IMR-90 (cell line): Measurements from ENCODE around the gene PITX1. TPM values are rescaled to one million over a fixed set of nuclear protein-coding genes. Genes with fewer than 3 reads are reported as not detected.

Source experiments
- ATAC-seq: fragments of 200-7000 bp; cut with Tn5 transposase; 2 replicates; pipeline ENCODE4 v1.9.1; 2020; ENCODE audit warnings: low read depth, mild to moderate bottlenecking, moderate library complexity
- BruUV-seq: library from RNA; stranded (reverse); fragments of 400-500 nt; replicated peaks from 2 replicates; lab custom pipeline; 2021; lab: Mats Ljungman, UMichigan
- CTCF ChIA-PET: fragments of 300-600 bp; formaldehyde crosslinking; extraction: SDS; loops from one replicate; lab custom pipeline; 2021; ENCODE audit warnings: antibody characterized with exemption; lab: Yijun Ruan, JAX
- POLR2A ChIA-PET: fragments of 300-600 bp; sonication (Branson Sonifier 250); formaldehyde crosslinking; loops from one replicate; lab custom pipeline; 2022; ENCODE audit warnings: antibody characterized with exemption; ENCODE audit not compliant: unreplicated experiment; lab: Charles Lee
- DNase-seq: peaks from one replicate; pipeline ENCODE4 v3.0.0; 2013
- H2AFZ ChIP-seq: replicated peaks from 2 replicates; pipeline ENCODE3; 2013; ENCODE audit warnings: low read length, mild to moderate bottlenecking; ENCODE audit not compliant: poor library complexity
- H2AK5ac ChIP-seq: 2 replicates; pipeline ENCODE4 v1.6.1; 2013; ENCODE audit warnings: low read depth, low read length, inconsistent platforms
- H2AK9ac ChIP-seq: replicated peaks from 2 replicates; pipeline ENCODE3; 2013; ENCODE audit warnings: mild to moderate bottlenecking, low read depth, low read length, moderate library complexity; ENCODE audit not compliant: poor library complexity
- H2BK120ac ChIP-seq: 2 replicates; pipeline ENCODE4 v1.6.1; 2013; ENCODE audit warnings: low read depth, low read length, inconsistent platforms
- H2BK15ac ChIP-seq: 3 replicates; pipeline ENCODE4 v1.6.1; 2013; ENCODE audit warnings: low read depth, low read length, inconsistent platforms
- H2BK20ac ChIP-seq: 2 replicates; pipeline ENCODE4 v1.6.1; 2013; ENCODE audit warnings: low read depth, mild to moderate bottlenecking, inconsistent platforms, low read length, moderate library complexity
- H2BK5ac ChIP-seq: 2 replicates; pipeline ENCODE4 v1.6.1; 2013; ENCODE audit warnings: mild to moderate bottlenecking, low read depth, low read length, inconsistent platforms; ENCODE audit not compliant: poor library complexity, severe bottlenecking
- H3K14ac ChIP-seq: replicated peaks from 2 replicates; pipeline ENCODE4 v1.6.1; 2013; ENCODE audit warnings: low read depth, low read length, inconsistent platforms
- H3K18ac ChIP-seq: 2 replicates; pipeline ENCODE4 v1.6.1; 2013; ENCODE audit warnings: low read depth, low read length, control low read depth
- H3K23ac ChIP-seq: 2 replicates; pipeline ENCODE4 v1.6.1; 2013; ENCODE audit warnings: low read depth, low read length, inconsistent platforms
- H3K27ac ChIP-seq: 2 replicates; pipeline ENCODE4 v1.5.1; 2013; ENCODE audit warnings: mild to moderate bottlenecking, control low read depth, low read length; ENCODE audit not compliant: insufficient read depth
- H3K27me3 ChIP-seq: 2 replicates; pipeline ENCODE4 v1.6.1; 2013; ENCODE audit warnings: low read length; ENCODE audit not compliant: control insufficient read depth, insufficient read depth
- H3K36me3 ChIP-seq: 2 replicates; pipeline ENCODE4 v1.6.1; 2013; ENCODE audit warnings: low read length, mixed read lengths; ENCODE audit not compliant: control insufficient read depth, insufficient read depth
- H3K4ac ChIP-seq: 2 replicates; pipeline ENCODE4 v1.6.1; 2013; ENCODE audit warnings: low read depth, low read length, inconsistent platforms
- H3K4me1 ChIP-seq: 2 replicates; pipeline ENCODE4 v1.6.1; 2013; ENCODE audit warnings: low read length, mixed read lengths; ENCODE audit not compliant: control insufficient read depth, insufficient read depth
- H3K4me2 ChIP-seq: 2 replicates; pipeline ENCODE4 v1.6.1; 2013; ENCODE audit warnings: low read depth, mild to moderate bottlenecking, control low read depth, low read length, moderate library complexity
- H3K4me3 ChIP-seq: 2 replicates; pipeline ENCODE4 v1.5.1; 2013; ENCODE audit warnings: low read depth, mild to moderate bottlenecking, control low read depth, low read length, moderate library complexity; ENCODE audit not compliant: insufficient read depth
- H3K56ac ChIP-seq: 2 replicates; pipeline ENCODE4 v1.6.1; 2013; ENCODE audit warnings: low read length, inconsistent platforms; ENCODE audit not compliant: insufficient read depth; ENCODE audit errors: extremely low read depth
- H3K79me1 ChIP-seq, 2 experiments: 2 replicates each; pipeline ENCODE4 v1.6.1; 2013; ENCODE audit warnings: low read length in 2 of 2, inconsistent platforms in 1 of 2, low read depth in 1 of 2
- H3K9ac ChIP-seq: 2 replicates; pipeline ENCODE4 v1.6.1; 2013; ENCODE audit warnings: low read depth, low read length, control low read depth
- H3K9me1 ChIP-seq: 2 replicates; pipeline ENCODE4 v1.6.1; 2013; ENCODE audit warnings: low read length, inconsistent platforms; ENCODE audit not compliant: insufficient read depth
- H3K9me3 ChIP-seq: 2 replicates; pipeline ENCODE4 v1.6.1; 2013; ENCODE audit warnings: low read length; ENCODE audit not compliant: control insufficient read depth, insufficient read depth
- H4K20me1 ChIP-seq: 2 replicates; pipeline ENCODE4 v1.6.1; 2013; ENCODE audit warnings: low read length, inconsistent platforms; ENCODE audit not compliant: insufficient read depth
- H4K5ac ChIP-seq: 2 replicates; pipeline ENCODE4 v1.6.1; 2013; ENCODE audit warnings: mild to moderate bottlenecking, low read depth, low read length, control low read depth
- H4K8ac ChIP-seq, 2 experiments: 2 replicates each; pipeline ENCODE4 v1.6.1; 2013; ENCODE audit warnings: low read depth in 2 of 2, low read length in 2 of 2, control low read depth in 1 of 2, inconsistent platforms in 1 of 2
- H4K91ac ChIP-seq: 2 replicates; pipeline ENCODE4 v1.6.1; 2013; ENCODE audit warnings: low read depth, low read length, inconsistent platforms; ENCODE audit not compliant: insufficient read depth
- BHLHE40 ChIP-seq: fragments of 150-350 bp; IDR thresholded peaks from 2 replicates; pipeline ENCODE4 v1.6.1; 2016; ENCODE audit warnings: mild to moderate bottlenecking, low read depth, low read length
- CEBPB ChIP-seq: IDR thresholded peaks from 2 replicates; pipeline ENCODE4 v1.6.1; 2012; ENCODE audit warnings: low read depth, low read length, improper control_type of control experiment
- CHD1 ChIP-seq: IDR thresholded peaks from 2 replicates; pipeline ENCODE4 v1.6.1; 2012; ENCODE audit warnings: low read depth, low read length, improper control_type of control experiment
- CTCF ChIP-seq: conservative IDR thresholded peaks from 2 replicates; pipeline ENCODE4 v1.5.1; 2012; ENCODE audit warnings: mild to moderate bottlenecking, low read depth, low read length, improper control_type of control experiment
- ELK1 ChIP-seq: fragments of 150-350 bp; IDR thresholded peaks from 2 replicates; pipeline ENCODE4 v1.6.1; 2016; ENCODE audit warnings: low read depth, mild to moderate bottlenecking, low read length, moderate library complexity, borderline replicate concordance
- FOS ChIP-seq: fragments of 150-350 bp; IDR thresholded peaks from 2 replicates; pipeline ENCODE4 v1.6.1; 2016; ENCODE audit warnings: low read depth, low read length
- MAFK ChIP-seq: IDR thresholded peaks from 2 replicates; pipeline ENCODE4 v1.6.1; 2012; ENCODE audit warnings: low read depth, low read length, improper control_type of control experiment
- MAZ ChIP-seq: IDR thresholded peaks from 2 replicates; pipeline ENCODE4 v1.6.1; 2012; ENCODE audit warnings: low read depth, mild to moderate bottlenecking, low read length, improper control_type of control experiment, moderate library complexity, borderline replicate concordance
- MXI1 ChIP-seq: IDR thresholded peaks from 2 replicates; pipeline ENCODE4 v1.6.1; 2012; ENCODE audit warnings: low read depth, mild to moderate bottlenecking, low read length, moderate library complexity, borderline replicate concordance
- NFE2L2 ChIP-seq: fragments of 150-350 bp; IDR thresholded peaks from 2 replicates; pipeline ENCODE4 v1.6.1; 2016; ENCODE audit warnings: low read depth, mild to moderate bottlenecking, low read length
- POLR2A ChIP-seq: IDR thresholded peaks from 2 replicates; pipeline ENCODE4 v1.6.1; 2012; ENCODE audit warnings: mild to moderate bottlenecking, low read depth, low read length
- RAD21 ChIP-seq: IDR thresholded peaks from 2 replicates; pipeline ENCODE4 v1.6.1; 2012; ENCODE audit warnings: low read length, improper control_type of control experiment
- RCOR1 ChIP-seq: IDR thresholded peaks from 2 replicates; pipeline ENCODE4 v1.6.1; 2012; ENCODE audit warnings: mild to moderate bottlenecking, low read length, improper control_type of control experiment; ENCODE audit not compliant: insufficient replicate concordance
- RFX5 ChIP-seq: IDR thresholded peaks from 2 replicates; pipeline ENCODE4 v1.8.0; 2012; ENCODE audit warnings: low read depth, mild to moderate bottlenecking, low read length, moderate library complexity
- SMC3 ChIP-seq: fragments of 150-350 bp; IDR thresholded peaks from 2 replicates; pipeline ENCODE4 v1.6.1; 2016; ENCODE audit warnings: low read depth, mild to moderate bottlenecking, antibody characterized with exemption, low read length, moderate library complexity
- USF2 ChIP-seq: fragments of 150-350 bp; IDR thresholded peaks from 2 replicates; pipeline ENCODE4 v1.6.1; 2017; ENCODE audit warnings: mild to moderate bottlenecking, antibody characterized with exemption, low read length, low read depth
- WGBS, 2 experiments: methylation state at CpG; one replicate each; pipeline versions ENCODE4 v1.1.5 to v1.1.7; 2013; ENCODE audit warnings: missing lambda C conversion rate in 2 of 2; ENCODE audit not compliant: insufficient read length in 1 of 2; ENCODE audit errors: extremely low coverage in 2 of 2; 5-methylcytosine and 5-hydroxymethylcytosine counted together
- dilution Hi-C: fragments of 300-500 bp; cut with HindIII; formaldehyde crosslinking; loops from one replicate; pipeline ENCODE4 v1.14.3; 2018; ENCODE audit warnings: low sequenced_read_pairs; ENCODE audit not compliant: unreplicated experiment
- in situ Hi-C: fragments of 300-500 bp; cut with MboI; formaldehyde crosslinking; loops from 3 replicates; pipeline ENCODE4 v1.14.3; 2019; ENCODE audit warnings: low sequenced_read_pairs, inconsistent platforms, mixed read lengths
- intact Hi-C: fragments of 100-400 bp; cut with micrococcal nuclease; formaldehyde crosslinking; loops from 2 replicates; pipeline ENCODE4 v1.10.0; 2022
- polyA plus RNA-seq, 3 experiments: library from polyadenylated mRNA; depleted of rRNA; stranded (reverse); fragments of >200 nt; gene quantifications; 2 replicates each; pipeline ENCODE4 v1.2.3, GENCODE V29; 2012; ENCODE audit warnings: low replicate concordance in 1 of 3
- total RNA-seq: library from RNA; depleted of rRNA; stranded (reverse); fragments of >200 nt; gene quantifications from 2 replicates; pipeline ENCODE4 v1.2.3, GENCODE V29; 2012

PITX1 gene
- total and polyA plus RNA-seq, 2 of the 4 experiments (the other 2 are of a cell fraction): 10.4 to 29.8 TPM

GRCh38 chr5:135053989-135054388, 20.0 kb upstream of the PITX1 start:
- ChIA-PET CTCF (interaction anchor here (0.7 kb wide), 1 partner anchor 73 kb away, joined by 3 read pairs; no protein-coding TSS in a partner anchor), POLR2A (no interaction called here)
- intact Hi-C loops (no loop called here), dilution Hi-C loops (no loop called here), in situ Hi-C loops (no loop called here)
- H2AK5ac ChIP-seq: no peak overlapping the region
- no peak overlapping the region; the same call in 1 of the 2 replicates for H3K27ac ChIP-seq
- H3K23ac ChIP-seq: no peak overlapping the region
- peaks cover 2% of the 10 kb centered on the region; the same call in 1 of the 2 replicates for H3K36me3 ChIP-seq
- 19% methylated on average over 5 of the region's 8 CpGs; no CpG with 5 or more reads in 1 of the 2 experiments for WGBS, 2 experiments
- no peak overlapping the region for H2BK5ac ChIP-seq
- no peak overlapping the region for H2BK20ac ChIP-seq
- no peak overlapping the region for H4K5ac ChIP-seq
- DNase-seq (no peak), ATAC-seq (no peak)
- H3K79me1 ChIP-seq: no peaks in the 10 kb centered on the region
- no peak overlapping the region; the same call in 1 of the 2 replicates for H3K18ac ChIP-seq
- TF ChIP-seq USF2 (no peak), FOS (no peak), ELK1 (no peak), RAD21 (no peak), CHD1 (no peak), MXI1 (no peak), BHLHE40 (no peak), CTCF (no peak), MAFK (no peak), RFX5 (no peak), MAZ (no peak), POLR2A (no peak), RCOR1 (no peak), SMC3 (no peak), CEBPB (no peak), NFE2L2 (no peak)
- no peak overlapping the region for H3K9ac ChIP-seq
- H3K4me1 ChIP-seq: peaks cover 9% of the 10 kb centered on the region; the same call in 1 of the 2 replicates
- H4K8ac ChIP-seq: no peak overlapping the region
- no peak overlapping the region for H3K4me3 ChIP-seq
- H3K4ac ChIP-seq: no peak overlapping the region
- H2BK120ac ChIP-seq: no peak overlapping the region
- no peak overlapping the region for H2AK9ac ChIP-seq
- no TSS peak for BruUV-seq
- no peak overlapping the region; the same call in 1 of the 2 replicates for H3K4me2 ChIP-seq
- no peak overlapping the region for H2AFZ ChIP-seq
- peaks cover 8% of the 10 kb centered on the region; the same call in 1 of the 2 replicates for H3K9me1 ChIP-seq
- H3K9me3 ChIP-seq: no peaks in the 10 kb centered on the region
- no peak overlapping the region for H2BK15ac ChIP-seq
- no peak overlapping the region for H4K91ac ChIP-seq
- H3K56ac ChIP-seq: no peak overlapping the region
- H3K27me3 ChIP-seq: peaks cover 30% of the 10 kb centered on the region
- no peak overlapping the region for H3K14ac ChIP-seq
- no peaks in the 10 kb centered on the region; the same call in 1 of the 2 replicates for H4K20me1 ChIP-seq
